GM23338 (cell line): ENCODE results near the gene NPM1. TPM values are rescaled to one million over a fixed set of nuclear protein-coding genes. Genes with fewer than 3 reads are reported as not detected.

Experiments
- ATAC-seq: fragments of 200-7000 bp; cut with Tn5 transposase; 3 replicates; pipeline ENCODE4 v1.9.1; 2020
- DNase-seq: peaks from one replicate; pipeline ENCODE4 v3.0.0-alpha.2; 2015; ENCODE audit warnings: low spot score
- H2AFZ ChIP-seq: fragments of 200-600 bp; sonication (generic); 2 replicates; pipeline ENCODE4 v1.8.0; 2016; ENCODE audit warnings: antibody characterized with exemption, mild to moderate bottlenecking, moderate library complexity
- H3F3A ChIP-seq: fragments of 200-600 bp; sonication (generic); replicated peaks from 2 replicates; pipeline ENCODE4 v1.8.0; 2017; ENCODE audit warnings: antibody characterized with exemption, mixed run types, low read depth
- H3K27ac ChIP-seq: fragments of 200-600 bp; sonication (generic); 2 replicates; pipeline ENCODE4 v1.6.1; 2016; ENCODE audit warnings: low read depth
- H3K27me3 ChIP-seq: fragments of 200-600 bp; sonication (generic); 2 replicates; pipeline ENCODE4 v1.8.0; 2016; ENCODE audit warnings: mild to moderate bottlenecking, mixed run types, moderate library complexity; ENCODE audit not compliant: insufficient read depth
- H3K36me3 ChIP-seq: fragments of 200-600 bp; sonication (generic); 2 replicates; pipeline ENCODE4 v1.8.0; 2016; ENCODE audit warnings: mild to moderate bottlenecking; ENCODE audit not compliant: insufficient read depth
- H3K4me1 ChIP-seq: fragments of 200-600 bp; sonication (generic); 2 replicates; pipeline ENCODE4 v1.8.0; 2016; ENCODE audit warnings: mild to moderate bottlenecking, moderate library complexity; ENCODE audit not compliant: insufficient read depth
- H3K4me2 ChIP-seq: fragments of 200-600 bp; sonication (generic); 2 replicates; pipeline ENCODE4 v1.7.1; 2017; ENCODE audit warnings: mixed run types
- H3K4me3 ChIP-seq: fragments of 200-600 bp; sonication (generic); 2 replicates; pipeline ENCODE4 v1.6.1; 2016; ENCODE audit warnings: mixed run types
- H3K79me2 ChIP-seq: fragments of 200-600 bp; sonication (generic); replicated peaks from 2 replicates; pipeline ENCODE4 v1.8.0; 2017; ENCODE audit warnings: mild to moderate bottlenecking; ENCODE audit not compliant: insufficient read depth
- H3K9me2 ChIP-seq: fragments of 200-600 bp; sonication (generic); 2 replicates; pipeline ENCODE4 v1.8.0; 2017; ENCODE audit not compliant: insufficient read depth
- H4K20me1 ChIP-seq: fragments of 200-600 bp; sonication (generic); replicated peaks from 2 replicates; pipeline ENCODE4 v1.8.0; 2017; ENCODE audit warnings: mild to moderate bottlenecking; ENCODE audit not compliant: insufficient read depth
- H3K27ac Mint-ChIP-seq: 2 replicates; pipeline ENCODE4 v1.8.0; 2020; ENCODE audit warnings: inconsistent platforms, mild to moderate bottlenecking, moderate library complexity, mixed read lengths
- H3K27me3 Mint-ChIP-seq: 3 replicates; pipeline ENCODE4 v1.8.0; 2022; ENCODE audit warnings: low read depth, mild to moderate bottlenecking, moderate library complexity, mixed read lengths, inconsistent platforms; ENCODE audit not compliant: insufficient read depth, poor library complexity
- H3K36me3 Mint-ChIP-seq: 3 replicates; pipeline ENCODE4 v1.8.0; 2021; ENCODE audit warnings: low read depth, mild to moderate bottlenecking, inconsistent platforms, moderate library complexity, mixed read lengths
- H3K4me1 Mint-ChIP-seq: 3 replicates; pipeline ENCODE4 v1.8.0; 2020; ENCODE audit warnings: mild to moderate bottlenecking, inconsistent platforms, mixed read lengths
- H3K4me3 Mint-ChIP-seq: 3 replicates; pipeline ENCODE4 v1.8.0; 2021; ENCODE audit warnings: moderate library complexity, mild to moderate bottlenecking, inconsistent platforms, mixed read lengths
- H3K9me3 Mint-ChIP-seq: 3 replicates; pipeline ENCODE4 v1.8.0; 2020; ENCODE audit warnings: moderate library complexity, mild to moderate bottlenecking, inconsistent platforms, mixed read lengths
- CREB1 ChIP-seq: fragments of 250-450 bp; sonication (Bioruptor Pico); IDR thresholded peaks from 2 replicates; pipeline ENCODE4 v1.5.0; 2020; ENCODE audit warnings: low read depth, mild to moderate bottlenecking, moderate library complexity
- CTCF ChIP-seq, 2 experiments: fragments of 200-600 bp in 1 of 2; sonication (generic) in 1 of 2; conservative IDR thresholded peaks; 2 replicates each; pipeline versions ENCODE4 v1.5.1 to v1.6.1; 2016 to 2017; ENCODE audit warnings: antibody characterized with exemption in 2 of 2, low read depth in 2 of 2, mild to moderate bottlenecking in 2 of 2, moderate library complexity in 1 of 2
- ETS1 ChIP-seq: IDR thresholded peaks from 2 replicates; pipeline ENCODE4 v1.6.1; 2016; ENCODE audit warnings: antibody characterized with exemption
- EZH2 ChIP-seq: fragments of 200-600 bp; sonication (generic); IDR thresholded peaks from one replicate; pipeline ENCODE4 v1.8.0; 2017; ENCODE audit warnings: antibody characterized with exemption, mild to moderate bottlenecking, low read depth; ENCODE audit not compliant: unreplicated experiment
- EZH2phosphoT487 ChIP-seq: fragments of 200-600 bp; sonication (generic); IDR thresholded peaks from one replicate; pipeline ENCODE4 v1.8.1; 2018; ENCODE audit warnings: antibody characterized with exemption; ENCODE audit not compliant: unreplicated experiment
- JUNB ChIP-seq: IDR thresholded peaks from one replicate; pipeline ENCODE4 v1.6.1; 2016; ENCODE audit warnings: antibody characterized with exemption; ENCODE audit not compliant: unreplicated experiment
- NANOG ChIP-seq: IDR thresholded peaks from 2 replicates; pipeline ENCODE4 v1.6.1; 2016; ENCODE audit warnings: antibody characterized with exemption, borderline replicate concordance
- POLR2AphosphoS5 ChIP-seq: IDR thresholded peaks from 2 replicates; pipeline ENCODE4 v1.6.1; 2016; ENCODE audit warnings: antibody characterized with exemption, low read depth
- REST ChIP-seq: IDR thresholded peaks from one replicate; pipeline ENCODE4 v1.6.1; 2018; ENCODE audit warnings: antibody characterized with exemption; ENCODE audit not compliant: unreplicated experiment
- STAT1 ChIP-seq: IDR thresholded peaks from one replicate; pipeline ENCODE4 v1.6.1; 2016; ENCODE audit warnings: antibody characterized with exemption; ENCODE audit not compliant: unreplicated experiment
- ZNF114 ChIP-seq: fragments of 250-450 bp; sonication (Bioruptor Pico); IDR thresholded peaks from 2 replicates; pipeline ENCODE4 v1.5.0; 2020; ENCODE audit warnings: mild to moderate bottlenecking, moderate library complexity
- ZNF331 ChIP-seq: fragments of 250-450 bp; sonication (Bioruptor Pico); IDR thresholded peaks from 2 replicates; pipeline ENCODE4 v1.5.0; 2020; ENCODE audit warnings: low read depth, mild to moderate bottlenecking, moderate library complexity
- ZNF462 ChIP-seq: fragments of 250-450 bp; sonication (Bioruptor Pico); IDR thresholded peaks from 2 replicates; pipeline ENCODE4 v1.5.0; 2020; ENCODE audit warnings: mild to moderate bottlenecking, moderate library complexity
- polyA plus RNA-seq: library from polyadenylated mRNA; unstranded; fragments of >200 nt; fragmentation: Nextera tagmentation; extraction: Ambion mirVana; gene quantifications from 2 replicates; pipeline ENCODE4 v1.2.1, GENCODE V29; 2016
- total RNA-seq: library from RNA; depleted of rRNA; stranded (reverse); fragments of >200 nt; shearing (Covaris generic); gene quantifications from 2 replicates; pipeline ENCODE4 v1.2.3, GENCODE V29; 2014

The NPM1 gene
- total and polyA plus RNA-seq, 2 experiments from 2014 or later: 3,739 to 5,242 TPM

- Mint-ChIP-seq H3K27me3 (peaks cover 34% of the 10 kb centered on the region), H3K4me1 (peaks cover 41% of the 10 kb centered on the region), H3K9me3 (no peaks in the 10 kb centered on the region), H3K27ac (no peak overlapping the region), H3K4me3 (peak overlapping the region; percentile 23; the same call in 1 of the 3 replicates), H3K36me3 (no peaks in the 10 kb centered on the region; the same call in 2 of the 3 replicates)
- no peak for DNase-seq
- no peak for ATAC-seq
- H3K4me3 ChIP-seq: no peak overlapping the region
- no peaks in the 10 kb centered on the region for H3K9me2 ChIP-seq
- no peak overlapping the region; the same call in 1 of the 2 replicates for H2AFZ ChIP-seq
- H3F3A ChIP-seq: no peaks in the 10 kb centered on the region
- TF ChIP-seq EZH2phosphoT487 (no peak), ZNF114 (no peak), NANOG (no peak), EZH2 (no peak), STAT1 (no peak), POLR2AphosphoS5 (no peak), ZNF462 (CRISPR knock-in tag) (no peak), CTCF (conservative IDR thresholded peaks at IDR 0.05; ENCODE audit: low read depth in 2 of 2) (no peak), JUNB (no peak), REST (no peak), CREB1 (CRISPR knock-in tag) (no peak), ETS1 (no peak), ZNF331 (CRISPR knock-in tag) (no peak)
- H3K4me1 ChIP-seq: peaks cover 32% of the 10 kb centered on the region
- no peaks in the 10 kb centered on the region for H3K79me2 ChIP-seq
- peak overlapping the region; percentile 84; the same call in 1 of the 2 replicates for H3K4me2 ChIP-seq
- H3K27me3 ChIP-seq: peaks cover 6% of the 10 kb centered on the region
- H3K36me3 ChIP-seq: no peaks in the 10 kb centered on the region
- H4K20me1 ChIP-seq: no peaks in the 10 kb centered on the region
- H3K27ac ChIP-seq: no peak overlapping the region
Observed at GRCh38 chr5:171449426-171449825, 61.8 kb downstream of the NPM1 start.
